ENCODE results near the gene AKAP8L. TPM values are rescaled to one million over a fixed set of nuclear protein-coding genes. Genes with fewer than 3 reads are reported as not detected.

The AKAP8L gene
- 61.1 and 87.0 TPM in 2 replicates for total RNA-seq
- polyA plus RNA-seq, result 18.0 and 22.9 TPM in 2 replicates
- 25.1 and 26.9 TPM in 2 replicates for polyA plus RNA-seq (2012)
- 48.8 and 66.7 TPM in 2 replicates for polyA minus RNA-seq (ENCODE audit: low replicate concordance)

- H3K36me3 ChIP-seq (ENCODE audit: control insufficient read depth, insufficient read depth, low read length), result peaks cover 16% of the 10 kb centered on the region
- H3K9ac ChIP-seq (ENCODE audit: insufficient read depth, low read length), result peak within 1 kb of the TSS; percentile 89
- H3K4me1 ChIP-seq (ENCODE audit: control insufficient read depth, extremely low read depth, insufficient read depth, low read length), result peaks cover 5% of the 10 kb centered on the region
- peak; percentile 100 for DNase-seq (ENCODE audit: low read depth in 2 of 2)
- peak within 1 kb of the TSS; percentile 87 to 96 (median 93) for H3K4me3 ChIP-seq (replicated peaks in 1 of 4; ENCODE audit: control extremely low read depth in 1 of 4, insufficient read depth in 1 of 4, low read depth in 3 of 4, low read length in 4 of 4)
- no peaks in the 10 kb centered on the region for H3K27me3 ChIP-seq (ENCODE audit: control insufficient read depth, insufficient read depth, low read length)
- H3K4me2 ChIP-seq (ENCODE audit: extremely low read depth, insufficient read depth, low read length), result peak within 1 kb of the TSS; percentile 98
- H3K27ac ChIP-seq (ENCODE audit: insufficient read depth, low read length), result peak within 1 kb of the TSS; percentile 92
- H2AFZ ChIP-seq (ENCODE audit: low read length), result peak within 1 kb of the TSS; percentile 61
- TF ChIP-seq, protein P1, sequence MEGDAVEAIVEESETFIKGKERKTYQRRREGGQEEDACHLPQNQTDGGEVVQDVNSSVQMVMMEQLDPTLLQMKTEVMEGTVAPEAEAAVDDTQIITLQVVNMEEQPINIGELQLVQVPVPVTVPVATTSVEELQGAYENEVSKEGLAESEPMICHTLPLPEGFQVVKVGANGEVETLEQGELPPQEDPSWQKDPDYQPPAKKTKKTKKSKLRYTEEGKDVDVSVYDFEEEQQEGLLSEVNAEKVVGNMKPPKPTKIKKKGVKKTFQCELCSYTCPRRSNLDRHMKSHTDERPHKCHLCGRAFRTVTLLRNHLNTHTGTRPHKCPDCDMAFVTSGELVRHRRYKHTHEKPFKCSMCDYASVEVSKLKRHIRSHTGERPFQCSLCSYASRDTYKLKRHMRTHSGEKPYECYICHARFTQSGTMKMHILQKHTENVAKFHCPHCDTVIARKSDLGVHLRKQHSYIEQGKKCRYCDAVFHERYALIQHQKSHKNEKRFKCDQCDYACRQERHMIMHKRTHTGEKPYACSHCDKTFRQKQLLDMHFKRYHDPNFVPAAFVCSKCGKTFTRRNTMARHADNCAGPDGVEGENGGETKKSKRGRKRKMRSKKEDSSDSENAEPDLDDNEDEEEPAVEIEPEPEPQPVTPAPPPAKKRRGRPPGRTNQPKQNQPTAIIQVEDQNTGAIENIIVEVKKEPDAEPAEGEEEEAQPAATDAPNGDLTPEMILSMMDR (conservative IDR thresholded peaks at IDR 0.05 in 1 of 2, IDR thresholded peaks at IDR 0.05 in 1 of 2; ENCODE audit: low read depth in 1 of 2, low read length in 2 of 2), result peak; percentile 45 to 62
- no peak for TF ChIP-seq EZH2 (IDR thresholded peaks at IDR 0.05; ENCODE audit: low read length, missing control alignments)
- no peaks in the 10 kb centered on the region for H4K20me1 ChIP-seq (ENCODE audit: control insufficient read depth, extremely low read depth, insufficient read depth, low read length)
- peaks cover 46% of the 10 kb centered on the region for H3K79me2 ChIP-seq (ENCODE audit: control insufficient read depth, insufficient read depth, low read length)
- no peaks in the 10 kb centered on the region for H3K9me3 ChIP-seq (ENCODE audit: control insufficient read depth, insufficient read depth, low read depth, low read length)
These were observed at the start of gene AKAP8L for GRCh38 chr19:15418579-15419412. Gene AKAP8L (minus strand): TSS chr19:15418988. CDS start chr19:15418923, 65 bp downstream.

DNA sequence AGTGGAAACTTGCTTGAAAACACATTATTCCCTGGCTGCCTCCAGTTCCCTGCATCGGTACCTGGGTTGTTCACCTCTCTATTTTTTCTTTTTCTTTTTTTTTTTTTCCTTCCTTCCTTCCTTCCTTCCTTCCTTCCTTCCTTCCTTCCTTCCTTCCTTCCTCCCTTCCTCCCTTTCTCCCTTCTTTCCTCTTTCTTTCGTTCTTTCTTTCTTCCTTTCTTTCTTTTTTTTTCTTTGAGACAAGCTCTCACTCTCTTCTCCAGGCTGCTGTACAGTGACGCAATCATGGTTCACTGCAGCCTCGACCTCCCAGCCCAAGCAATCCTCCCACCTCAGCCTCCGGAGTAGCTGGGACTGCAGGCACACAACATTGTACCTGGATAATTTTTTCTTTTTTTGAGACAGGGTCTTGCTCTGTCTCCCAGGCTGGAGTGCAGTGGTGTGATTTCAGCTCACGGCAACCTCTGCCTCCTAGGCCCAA is 49.0 kb upstream of the AKAP8L start:
- no peak overlapping the region for H3K4me2 ChIP-seq (ENCODE audit: extremely low read depth, insufficient read depth, low read length)
- TF ChIP-seq, protein P1 (conservative IDR thresholded peaks at IDR 0.05 in 1 of 2, IDR thresholded peaks at IDR 0.05 in 1 of 2; ENCODE audit: low read depth in 1 of 2, low read length in 2 of 2), result no peak

DNA sequence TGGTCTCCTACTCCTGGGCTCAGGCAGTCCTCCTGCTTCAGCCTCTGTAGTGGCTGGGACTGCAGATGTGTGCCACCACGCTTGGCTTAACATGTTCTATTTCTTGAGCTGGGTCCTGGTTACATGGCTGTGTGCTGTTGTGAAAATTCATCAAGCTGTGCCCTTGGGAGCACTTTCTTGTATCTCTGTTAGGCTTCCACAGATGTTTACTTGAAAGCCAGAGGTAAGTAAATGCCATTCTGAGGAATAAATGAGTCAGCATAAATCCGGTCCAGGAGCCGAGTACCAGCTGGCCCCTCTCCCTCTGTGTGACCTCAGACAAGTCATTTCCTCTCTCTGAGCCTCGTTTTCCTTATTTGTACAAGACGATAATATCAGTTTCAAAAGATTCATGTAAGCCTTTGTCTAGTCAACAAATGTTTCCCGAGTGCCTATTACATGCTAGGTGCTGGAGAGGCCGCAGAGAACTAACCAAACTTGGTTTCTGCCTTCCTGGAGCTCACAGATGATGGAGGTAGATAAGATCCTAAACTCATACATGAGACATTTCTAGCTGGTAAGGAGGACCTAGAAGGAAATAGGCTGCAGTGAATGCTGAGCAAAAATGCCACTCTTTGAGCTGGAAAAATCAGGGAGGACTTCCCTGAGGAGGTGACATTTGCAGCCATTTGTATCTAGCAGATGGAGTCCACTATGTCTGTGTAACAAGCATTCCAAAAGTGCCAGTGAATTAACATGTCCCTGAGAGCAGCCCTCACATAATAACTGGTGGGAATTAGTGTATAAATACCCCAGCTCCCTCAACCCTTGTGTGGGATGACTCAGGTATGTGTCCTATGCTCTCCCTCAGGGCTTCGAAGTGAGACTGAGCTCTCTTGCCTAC is 48.3 kb upstream of the AKAP8L start:
- Histone ChIP-seq H2AFZ (ENCODE audit: low read length) (no peak overlapping the region), H3K4me2 (ENCODE audit: extremely low read depth, insufficient read depth, low read length) (no peak overlapping the region), H3K4me3 (replicated peaks in 1 of 4; ENCODE audit: control extremely low read depth in 1 of 4, insufficient read depth in 1 of 4, low read depth in 3 of 4, low read length in 4 of 4) (no peak overlapping the region), H3K27me3 (ENCODE audit: control insufficient read depth, insufficient read depth, low read length) (peaks cover 7% of the 10 kb centered on the region), H3K4me1 (ENCODE audit: control insufficient read depth, extremely low read depth, insufficient read depth, low read length) (no peaks in the 10 kb centered on the region), H3K79me2 (ENCODE audit: control insufficient read depth, insufficient read depth, low read length) (no peaks in the 10 kb centered on the region), H3K36me3 (ENCODE audit: control insufficient read depth, insufficient read depth, low read length) (no peaks in the 10 kb centered on the region), H4K20me1 (ENCODE audit: control insufficient read depth, extremely low read depth, insufficient read depth, low read length) (no peaks in the 10 kb centered on the region), H3K9me3 (ENCODE audit: control insufficient read depth, insufficient read depth, low read depth, low read length) (no peaks in the 10 kb centered on the region), H3K27ac (ENCODE audit: insufficient read depth, low read length) (no peak overlapping the region), H3K9ac (ENCODE audit: insufficient read depth, low read length) (no peak overlapping the region)
- TF ChIP-seq, protein P1 (conservative IDR thresholded peaks at IDR 0.05 in 1 of 2, IDR thresholded peaks at IDR 0.05 in 1 of 2; ENCODE audit: low read depth in 1 of 2, low read length in 2 of 2), result no peak
- no peak for TF ChIP-seq EZH2 (IDR thresholded peaks at IDR 0.05; ENCODE audit: low read length, missing control alignments)
- DNase-seq (ENCODE audit: low read depth in 2 of 2), result peak in 1 of 2 donors; percentile 79

More for the DNA sequence above, 49.0 kb upstream of the AKAP8L start:
- Histone ChIP-seq H3K27me3 (ENCODE audit: control insufficient read depth, insufficient read depth, low read length) (peaks cover 7% of the 10 kb centered on the region), H3K4me3 (replicated peaks in 1 of 4; ENCODE audit: control extremely low read depth in 1 of 4, insufficient read depth in 1 of 4, low read depth in 3 of 4, low read length in 4 of 4) (no peak overlapping the region), H3K4me1 (ENCODE audit: control insufficient read depth, extremely low read depth, insufficient read depth, low read length) (no peaks in the 10 kb centered on the region), H4K20me1 (ENCODE audit: control insufficient read depth, extremely low read depth, insufficient read depth, low read length) (no peaks in the 10 kb centered on the region), H2AFZ (ENCODE audit: low read length) (no peak overlapping the region), H3K36me3 (ENCODE audit: control insufficient read depth, insufficient read depth, low read length) (no peaks in the 10 kb centered on the region), H3K79me2 (ENCODE audit: control insufficient read depth, insufficient read depth, low read length) (no peaks in the 10 kb centered on the region), H3K9me3 (ENCODE audit: control insufficient read depth, insufficient read depth, low read depth, low read length) (no peaks in the 10 kb centered on the region), H3K27ac (ENCODE audit: insufficient read depth, low read length) (no peak overlapping the region), H3K9ac (ENCODE audit: insufficient read depth, low read length) (no peak overlapping the region)
- DNase-seq (ENCODE audit: low read depth in 2 of 2), result no peak

Data from fibroblast of lung (primary cell).